HCT116 (cell line): Measurements from ENCODE around the gene CAMK2D. TPM values are rescaled to one million over a fixed set of nuclear protein-coding genes. Genes with fewer than 3 reads are reported as not detected.

Source experiments
- ATAC-seq: fragments of 200-7000 bp; cut with Tn5 transposase; 2 replicates; pipeline ENCODE4 v1.9.1; 2020; ENCODE audit warnings: mild to moderate bottlenecking, moderate library complexity
- BruUV-seq: library from RNA; stranded (reverse); fragments of 400-500 nt; replicated peaks from 2 replicates; lab custom pipeline; 2021; lab: Mats Ljungman, UMichigan
- CTCF ChIA-PET: fragments of 300-600 bp; sonication (Branson Sonifier 250); formaldehyde crosslinking; loops from one replicate; lab custom pipeline; 2021; ENCODE audit warnings: antibody characterized with exemption; lab: Charles Lee
- POLR2A ChIA-PET: fragments of 300-600, 350-600 bp; sonication (Branson Sonifier 250); formaldehyde crosslinking; loops from one replicate; lab custom pipeline; 2021; ENCODE audit warnings: antibody characterized with exemption; lab: Charles Lee
- RAD21 ChIA-PET, 2 experiments: fragments of 300-600 bp; sonication (Branson Sonifier 250); formaldehyde crosslinking; loops; one replicate each; lab custom pipeline; 2023; ENCODE audit warnings: low total read pairs in 2 of 2; ENCODE audit not compliant: uncharacterized antibody in 2 of 2, unreplicated experiment in 2 of 2, low non-redundant PET in 1 of 2; lab: Charles Lee
- DNase-seq: peaks from one replicate; pipeline ENCODE4 v3.0.0-alpha.2; 2010; ENCODE audit warnings: low read depth, low spot score
- H2AFZ ChIP-seq: fragments of 200-600 bp; shearing (Covaris generic), sonication (generic); 2 replicates; pipeline ENCODE4 v1.6.1; 2017; ENCODE audit warnings: low read depth, mixed run types, mixed read lengths, antibody characterized with exemption, low read length; ENCODE audit not compliant: poor library complexity, severe bottlenecking
- H3K27ac ChIP-seq: 2 replicates; pipeline ENCODE4 v1.5.1; 2012; ENCODE audit warnings: low read depth, low read length
- H3K27me3 ChIP-seq: fragments of 200-600 bp; sonication (generic); 2 replicates; pipeline ENCODE4 v1.6.1; 2016; ENCODE audit warnings: mixed run types, low read length, mixed read lengths; ENCODE audit not compliant: insufficient read depth
- H3K36me3 ChIP-seq, 2 experiments: fragments of 200-500 bp in 1 of 2; fragments of 200-600 bp in 1 of 2; sonication (Bioruptor generic) in 1 of 2; sonication (generic) in 1 of 2; 2 replicates each; pipeline versions ENCODE4 v1.5.1 to v1.6.1; 2014 to 2016; ENCODE audit warnings: low read length in 2 of 2, inconsistent platforms in 1 of 2, mixed read lengths in 1 of 2, mixed run types in 1 of 2; ENCODE audit not compliant: insufficient read depth in 2 of 2, control insufficient read depth in 1 of 2
- H3K4me1 ChIP-seq, 2 experiments: fragments of 200-600 bp in 1 of 2; sonication (generic) in 1 of 2; 2 replicates each; pipeline versions ENCODE4 v1.5.1 to v1.6.1; 2012 to 2017; ENCODE audit warnings: low read length in 2 of 2, inconsistent platforms in 1 of 2, mild to moderate bottlenecking in 1 of 2, mixed read lengths in 1 of 2, mixed run types in 1 of 2, moderate library complexity in 1 of 2; ENCODE audit not compliant: insufficient read depth in 2 of 2, control insufficient read depth in 1 of 2
- H3K4me2 ChIP-seq: fragments of 200-600 bp; sonication (generic); 2 replicates; pipeline ENCODE4 v1.6.1; 2017; ENCODE audit warnings: mixed run types, low read length, mixed read lengths
- H3K4me3 ChIP-seq, 2 experiments: fragments of 200-600 bp in 1 of 2; sonication (generic) in 1 of 2; replicated peaks in 1 of 2; 2 replicates each; pipeline ENCODE4 v1.5.1; 2011 to 2016; ENCODE audit warnings: low read length in 2 of 2, control low read depth in 1 of 2, low read depth in 1 of 2, mild to moderate bottlenecking in 1 of 2, mixed read lengths in 1 of 2, mixed run types in 1 of 2
- H3K79me2 ChIP-seq: fragments of 200-600 bp; sonication (generic); 2 replicates; pipeline ENCODE4 v1.6.1; 2017; ENCODE audit warnings: mild to moderate bottlenecking, mixed run types, low read length, moderate library complexity, mixed read lengths; ENCODE audit not compliant: insufficient read depth
- H3K9ac ChIP-seq: fragments of 200-600 bp; sonication (generic); 2 replicates; pipeline ENCODE4 v1.6.1; 2016; ENCODE audit warnings: low read length, mixed read lengths
- H3K9me2 ChIP-seq: fragments of 200-600 bp; sonication (generic), shearing (Covaris generic); 2 replicates; pipeline ENCODE4 v1.6.1; 2017; ENCODE audit warnings: mixed run types, mild to moderate bottlenecking, moderate library complexity; ENCODE audit not compliant: insufficient read depth
- H3K9me3 ChIP-seq, 2 experiments: fragments of 200-500 bp in 1 of 2; fragments of 200-600 bp in 1 of 2; sonication (Bioruptor generic) in 1 of 2; sonication (generic) in 1 of 2; 2 replicates each; pipeline ENCODE4 v1.6.1; 2014 to 2017; ENCODE audit warnings: low read length in 2 of 2, mixed read lengths in 2 of 2, inconsistent platforms in 1 of 2, low read depth in 1 of 2, mild to moderate bottlenecking in 1 of 2, mixed run types in 1 of 2, moderate library complexity in 1 of 2; ENCODE audit not compliant: control insufficient read depth in 1 of 2, insufficient read depth in 1 of 2
- H4K20me1 ChIP-seq: fragments of 200-600 bp; sonication (generic), shearing (Covaris generic); 2 replicates; pipeline ENCODE4 v1.6.1; 2017; ENCODE audit warnings: mixed run types, mild to moderate bottlenecking, moderate library complexity; ENCODE audit not compliant: insufficient read depth
- ATF3 ChIP-seq: IDR thresholded peaks from 2 replicates; pipeline ENCODE4 v1.6.1; 2012
- CBX3 ChIP-seq: IDR thresholded peaks from 2 replicates; pipeline ENCODE4 v1.6.1; 2012; ENCODE audit warnings: low read depth
- CEBPB ChIP-seq: IDR thresholded peaks from 2 replicates; pipeline ENCODE4 v1.6.1; 2012; ENCODE audit warnings: low read depth
- CTCF ChIP-seq, 3 experiments: fragments of 200-600 bp in 1 of 3; sonication (generic) in 1 of 3; IDR thresholded peaks in 2 of 3; conservative IDR thresholded peaks in 1 of 3; 2 replicates each; pipeline ENCODE4 v1.5.1; 2012 to 2017; ENCODE audit warnings: low read depth in 2 of 3, low read length in 2 of 3, antibody characterized with exemption in 1 of 3, borderline replicate concordance in 1 of 3, control low read depth in 1 of 3, mild to moderate bottlenecking in 1 of 3, mixed read lengths in 1 of 3, mixed run types in 1 of 3, moderate library complexity in 1 of 3; ENCODE audit not compliant: insufficient read depth in 1 of 3
- EGR1 ChIP-seq: IDR thresholded peaks from 2 replicates; pipeline ENCODE4 v1.6.1; 2012; ENCODE audit warnings: low read depth
- ELF1 ChIP-seq: IDR thresholded peaks from 2 replicates; pipeline ENCODE4 v1.6.1; 2012; ENCODE audit warnings: low read depth, borderline replicate concordance
- EZH2 ChIP-seq: fragments of 200-600 bp; sonication (generic); IDR thresholded peaks from 2 replicates; pipeline ENCODE4 v1.6.1; 2017; ENCODE audit warnings: antibody characterized with exemption, mixed run types
- EZH2phosphoT487 ChIP-seq: fragments of 200-600 bp; IDR thresholded peaks from 2 replicates; pipeline ENCODE4 v1.6.1; 2018; ENCODE audit warnings: antibody characterized with exemption, borderline replicate concordance
- JUND ChIP-seq: IDR thresholded peaks from 2 replicates; pipeline ENCODE4 v1.6.1; 2012
- MAX ChIP-seq: IDR thresholded peaks from 2 replicates; pipeline ENCODE4 v1.6.1; 2012
- POLR2A ChIP-seq: IDR thresholded peaks from 2 replicates; pipeline ENCODE4 v1.7.0; 2011; ENCODE audit warnings: borderline replicate concordance; ENCODE audit not compliant: insufficient read depth, insufficient read length; ENCODE audit errors: extremely low read depth
- RAD21 ChIP-seq: IDR thresholded peaks from 2 replicates; pipeline ENCODE4 v1.6.1; 2012; ENCODE audit warnings: low read depth, mild to moderate bottlenecking
- REST ChIP-seq: IDR thresholded peaks from 2 replicates; pipeline ENCODE4 v1.6.1; 2012; ENCODE audit warnings: low read depth
- SIN3A ChIP-seq: IDR thresholded peaks from 2 replicates; pipeline ENCODE4 v1.6.1; 2012; ENCODE audit warnings: low read depth
- SP1 ChIP-seq: IDR thresholded peaks from 2 replicates; pipeline ENCODE4 v1.6.1; 2012; ENCODE audit warnings: low read depth
- TCF7L2 ChIP-seq: IDR thresholded peaks from 2 replicates; pipeline ENCODE4 v1.7.0; 2011; ENCODE audit warnings: borderline replicate concordance, inconsistent platforms; ENCODE audit not compliant: insufficient read depth, insufficient read length; ENCODE audit errors: extremely low read depth
- ZFX ChIP-seq: fragments of 450-650 bp; IDR thresholded peaks from 2 replicates; pipeline ENCODE4 v1.6.1; 2017
- ZNF274 ChIP-seq: fragments of 200-500 bp; sonication (Bioruptor generic); IDR thresholded peaks from 2 replicates; pipeline ENCODE4 v1.6.1; 2014; ENCODE audit warnings: mild to moderate bottlenecking, low read depth, low read length, inconsistent platforms
- intact Hi-C: fragments of 100-400 bp; cut with micrococcal nuclease; formaldehyde crosslinking; loops from 2 replicates; pipeline ENCODE4 v1.10.0; 2022
- total RNA-seq: library from RNA; stranded (reverse); gene quantifications from one replicate; pipeline ENCODE4 v1.2.1, GENCODE V29; 2021; ENCODE audit not compliant: unreplicated experiment

The CAMK2D gene
- total RNA-seq, 1 experiment from 2014 or later, result 67.0 TPM

- Histone ChIP-seq H4K20me1 (no peaks in the 10 kb centered on the region), H3K79me2 (no peaks in the 10 kb centered on the region), H3K9me3 (no peaks in the 10 kb centered on the region), H3K36me3 (no peaks in the 10 kb centered on the region), H3K9ac (no peak overlapping the region), H3K27ac (no peak overlapping the region), H3K4me2 (no peak overlapping the region), H2AFZ (peak overlapping the region; percentile 18), H3K4me1 (no peaks in the 10 kb centered on the region; a peak in 1 of 4 replicates), H3K27me3 (no peaks in the 10 kb centered on the region), H3K9me2 (no peaks in the 10 kb centered on the region), H3K4me3 (no peak overlapping the region)
- ChIA-PET RAD21 (no interaction called here), POLR2A (no interaction called here), CTCF (no interaction called here)
- BruUV-seq, result no TSS peak
- DNase-seq (no peak), ATAC-seq (no peak)
- intact Hi-C loops, result loop anchor here (10.0 kb wide), 1 partner anchor 474 kb away; no protein-coding TSS in a partner anchor
- TF ChIP-seq ZNF274 (no peak), MAX (no peak), EZH2 (no peak), EGR1 (no peak), CBX3 (no peak), EZH2phosphoT487 (no peak), CTCF (IDR thresholded peaks at IDR 0.05 in 2 of 3, conservative IDR thresholded peaks at IDR 0.05 in 1 of 3; ENCODE audit: borderline replicate concordance in 1 of 3, insufficient read depth in 1 of 3, low read depth in 2 of 3, low read length in 2 of 3) (no peak), CEBPB (no peak), SP1 (no peak), ELF1 (no peak), ATF3 (no peak), TCF7L2 (no peak), JUND (no peak), RAD21 (no peak), SIN3A (no peak), REST (no peak), ZFX (no peak), POLR2A (no peak)
Measured at GRCh38 chr4:113768952-113769351, 7.4 kb upstream of the CAMK2D start.
